ENCODE measurements around the gene RUNX3.
A peak's percentile ranks its signal among the peaks of the same experiment; 100 is the strongest.

Gene RUNX3

DNA sequence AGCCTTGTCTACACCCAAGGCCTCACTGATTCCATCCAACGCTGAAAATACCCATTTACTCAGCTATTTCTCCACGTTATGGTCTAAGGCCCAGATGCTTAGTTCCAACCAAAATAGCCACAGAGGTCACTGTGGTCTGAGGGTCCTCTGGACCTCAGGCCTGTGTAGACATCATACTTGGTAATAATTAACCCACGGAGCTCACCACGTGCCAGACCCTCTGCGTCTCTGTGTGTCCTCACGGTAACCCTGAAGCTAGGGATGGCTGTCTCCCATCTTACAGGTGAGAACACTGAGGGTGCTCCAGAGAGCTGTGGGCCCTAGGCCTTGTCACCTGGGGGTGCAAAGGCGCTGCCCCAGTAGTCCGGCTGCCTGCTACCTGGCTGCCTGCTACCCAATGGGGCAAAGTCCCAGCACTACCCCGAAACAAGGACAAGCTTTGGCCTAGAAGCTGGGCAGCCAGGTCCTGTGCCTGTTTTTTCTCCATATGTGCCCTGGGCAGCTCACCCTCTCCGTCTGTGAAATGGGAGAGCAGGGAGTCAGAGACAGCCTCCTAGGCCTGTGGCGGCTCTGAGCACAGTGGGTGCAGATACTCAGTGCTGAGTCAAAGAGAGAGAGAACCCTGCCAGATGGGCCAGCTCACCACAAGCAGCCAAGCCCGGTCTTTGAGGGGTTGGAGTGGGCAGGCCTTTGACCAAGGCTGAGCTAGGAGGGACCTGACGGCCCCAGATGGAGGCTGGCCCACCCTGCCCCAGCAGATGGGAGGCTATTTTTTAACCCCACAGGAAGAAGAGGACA lies 17.0 kb upstream of the RUNX3 start:
- DNase-seq, result no peak

GRCh38 chr1:24945354-24946326 lies 15.6 kb upstream of the RUNX3 start:
- DNase-seq, result no peak

DNA sequence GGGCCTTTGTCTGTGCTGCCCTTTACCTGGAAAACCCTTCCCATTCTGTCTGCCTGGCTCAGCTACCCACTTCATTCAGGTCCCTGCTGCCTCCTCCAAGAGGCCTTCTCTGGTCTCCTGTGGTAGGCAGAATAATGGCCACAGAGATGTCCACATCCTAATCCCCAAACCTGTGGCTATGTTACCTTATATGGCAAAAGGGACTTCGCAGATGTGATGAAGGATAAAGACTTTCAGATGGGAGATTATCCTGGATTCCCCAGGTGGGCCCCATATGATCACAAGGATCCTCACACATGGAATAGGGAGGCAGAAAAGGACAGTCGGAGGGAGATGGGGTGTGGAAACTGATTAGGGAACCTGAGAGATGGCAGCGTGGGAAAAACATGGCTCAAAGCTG lies 14.2 kb upstream of the RUNX3 start:
- DNase-seq, result no peak

DNA sequence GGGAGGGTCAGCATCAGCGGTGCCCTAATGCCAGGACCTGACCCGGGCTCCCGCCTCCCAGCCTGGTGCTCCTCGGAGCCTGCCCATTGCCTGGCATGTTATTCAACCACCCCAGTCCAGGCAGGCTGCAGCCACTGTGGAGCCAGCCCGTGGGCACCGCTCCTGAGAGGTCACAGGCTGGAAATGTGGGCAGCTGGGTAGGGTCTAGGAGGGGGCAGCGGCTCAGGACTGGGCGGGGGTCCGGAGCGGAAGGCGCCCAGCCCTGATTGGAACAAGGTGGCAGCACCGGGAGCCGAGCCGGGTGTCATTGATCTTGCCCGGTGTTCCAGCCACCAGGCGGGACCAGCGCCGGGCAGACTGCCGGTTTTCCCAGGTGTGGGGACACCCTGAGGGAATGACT lies 12.7 kb upstream of the RUNX3 start:
- DNase-seq, result no peak

GRCh38 chr1:24941564-24941963 lies 11.5 kb upstream of the RUNX3 start:
- no peak for DNase-seq

- DNase-seq, result no peak
Measured at GRCh38 chr1:24940231-24940630, 10.2 kb upstream of the RUNX3 start.

DNA sequence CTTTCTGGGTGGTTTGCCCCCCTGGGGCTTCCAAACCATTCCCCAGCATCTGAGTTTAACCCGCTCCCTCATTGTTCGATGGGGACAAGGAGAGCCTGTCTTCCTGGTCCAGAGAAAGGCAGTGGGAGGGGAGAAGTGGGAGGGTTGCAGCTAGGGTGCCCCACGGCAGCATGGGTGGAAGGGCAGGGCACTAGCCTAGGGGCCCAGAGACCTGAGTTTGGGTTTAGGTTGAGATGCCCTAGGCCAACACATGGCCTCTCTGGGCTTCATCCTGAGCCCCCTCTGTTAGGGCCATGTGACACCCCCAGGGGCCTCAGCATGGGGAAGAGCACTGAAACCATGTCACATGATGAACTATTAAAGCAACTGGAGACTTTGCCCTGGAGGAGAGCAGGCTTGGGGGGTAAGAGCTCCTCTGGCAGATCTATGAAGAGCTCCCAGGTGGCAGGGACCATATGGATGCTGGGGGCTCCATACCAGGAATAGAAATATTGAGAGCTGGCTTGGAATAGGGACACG lies 9.7 kb upstream of the RUNX3 start:
- no peak for DNase-seq

GRCh38 chr1:24939040-24939674 lies 9.1 kb upstream of the RUNX3 start:
- DNase-seq, result no peak

DNA sequence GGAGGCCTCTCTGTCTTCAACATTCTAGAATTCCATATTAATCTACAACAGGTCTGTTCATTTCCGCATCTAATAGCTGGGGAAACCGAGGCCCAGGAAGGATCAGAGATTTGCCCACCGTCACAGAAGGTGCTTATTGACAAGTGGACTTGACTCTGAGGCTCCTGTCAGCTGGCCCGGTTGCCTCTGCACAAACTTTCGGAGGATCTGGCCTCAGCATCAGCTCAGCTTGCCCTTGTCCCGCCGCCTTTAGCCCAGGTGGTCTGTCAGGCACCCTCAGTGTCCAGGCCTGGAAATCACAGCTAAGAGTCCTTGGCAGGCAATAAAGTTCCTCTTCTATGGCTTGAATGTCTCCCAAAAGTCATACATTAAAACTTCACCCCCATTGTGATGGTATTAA lies 8.2 kb upstream of the RUNX3 start:
- no peak for DNase-seq

DNA sequence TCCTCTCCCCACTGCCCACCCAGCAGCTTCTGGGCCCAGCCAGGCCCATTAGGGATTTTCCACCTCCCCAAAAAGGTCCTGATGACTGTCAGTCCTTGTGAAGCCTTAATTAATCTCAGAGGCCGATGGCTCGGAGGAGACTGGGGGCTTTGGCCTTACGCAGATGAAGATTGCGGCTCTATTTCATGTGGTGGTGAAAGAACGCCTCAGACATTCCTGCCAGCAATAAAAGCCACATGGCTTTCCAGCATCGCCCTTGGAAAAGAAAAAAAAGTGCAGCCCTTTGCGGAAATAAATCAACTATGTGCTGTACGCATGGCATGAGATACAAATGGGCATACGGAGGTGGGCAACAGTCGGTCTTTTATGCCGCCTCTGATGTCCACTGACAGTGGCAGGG lies 6.6 kb upstream of the RUNX3 start:
- no peak for DNase-seq

GRCh38 chr1:24935615-24936484 lies 5.8 kb upstream of the RUNX3 start:
- no peak for DNase-seq

DNA sequence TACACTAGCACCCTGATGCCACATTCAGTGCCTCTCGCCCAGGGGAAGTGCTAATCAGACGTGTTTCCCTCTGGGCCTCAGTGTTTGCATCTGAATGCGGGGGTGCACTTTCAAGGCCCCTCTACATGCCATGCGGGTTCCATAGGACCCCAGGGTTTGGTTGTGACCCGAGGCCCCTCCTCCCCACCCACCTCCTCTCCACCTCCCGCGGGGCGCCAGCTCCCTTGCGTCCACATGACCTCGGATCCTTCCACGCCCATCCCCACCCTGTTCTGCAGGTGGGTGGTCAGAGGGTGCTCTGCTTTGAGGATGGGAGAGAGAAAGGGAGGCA lies 5.1 kb upstream of the RUNX3 start:
- DNase-seq, result no peak

DNA sequence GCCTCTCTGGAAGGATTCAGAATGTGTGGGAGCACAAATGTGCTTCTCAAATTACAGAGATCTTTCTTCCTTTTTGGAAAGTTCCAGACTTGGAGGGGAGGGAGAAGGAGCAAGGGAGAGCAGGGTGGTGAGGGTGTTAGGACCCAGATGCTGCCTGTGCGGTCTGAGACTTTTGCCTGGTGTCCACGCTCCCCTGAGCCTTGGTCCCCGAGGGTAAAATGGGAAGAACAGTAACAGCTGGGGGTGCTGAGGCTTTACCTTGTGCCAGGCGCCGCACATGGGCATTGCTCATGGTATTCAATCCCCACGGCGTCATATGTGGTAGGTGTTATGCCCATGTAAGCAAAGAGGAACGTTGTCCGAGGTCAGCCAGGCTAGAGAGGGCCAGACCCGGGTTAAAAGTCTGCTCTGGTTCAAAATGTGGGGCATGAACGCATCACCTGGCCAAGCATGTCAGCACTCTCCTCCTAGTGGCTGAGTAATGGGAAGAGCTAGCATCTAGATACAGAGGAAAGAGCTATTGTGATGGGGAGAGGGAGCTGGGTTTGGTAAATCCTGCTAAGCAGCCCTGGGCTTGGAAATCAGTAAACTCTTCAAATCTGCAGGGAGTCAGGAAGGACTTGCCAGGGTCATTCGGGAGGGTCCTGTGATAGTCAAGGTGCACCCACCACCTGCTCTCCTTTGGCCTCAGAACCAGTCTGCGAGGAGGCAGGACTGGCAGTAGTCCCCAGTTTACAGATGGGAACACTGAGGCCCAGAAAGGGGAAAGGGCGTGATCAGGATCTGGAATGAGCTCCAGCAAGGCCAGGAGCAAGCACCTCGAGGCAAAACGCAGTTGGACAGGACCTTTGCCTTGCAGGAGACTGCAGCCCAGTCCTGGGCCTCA lies 4.5 kb upstream of the RUNX3 start:
- DNase-seq, result no peak

DNA sequence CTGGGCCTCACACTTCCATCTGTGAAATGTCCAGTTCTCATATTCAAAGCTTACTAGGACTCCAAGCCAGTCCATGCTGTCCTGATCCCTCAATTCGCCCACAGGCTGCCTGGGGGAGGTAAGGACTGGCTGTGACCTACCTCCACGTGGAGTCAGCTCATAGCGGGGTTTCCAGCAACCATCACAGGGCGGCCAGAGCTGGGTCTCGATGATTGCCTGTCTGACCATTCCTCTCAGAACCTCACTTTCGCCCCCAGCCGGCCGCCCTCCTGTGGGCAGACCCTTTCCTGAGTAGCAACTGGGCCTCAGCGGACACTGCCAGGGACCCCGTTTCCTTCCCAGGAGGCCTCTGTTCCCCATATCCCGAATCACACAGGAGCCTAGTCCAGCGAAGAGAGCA lies 3.4 kb upstream of the RUNX3 start:
- DNase-seq, result no peak

DNA sequence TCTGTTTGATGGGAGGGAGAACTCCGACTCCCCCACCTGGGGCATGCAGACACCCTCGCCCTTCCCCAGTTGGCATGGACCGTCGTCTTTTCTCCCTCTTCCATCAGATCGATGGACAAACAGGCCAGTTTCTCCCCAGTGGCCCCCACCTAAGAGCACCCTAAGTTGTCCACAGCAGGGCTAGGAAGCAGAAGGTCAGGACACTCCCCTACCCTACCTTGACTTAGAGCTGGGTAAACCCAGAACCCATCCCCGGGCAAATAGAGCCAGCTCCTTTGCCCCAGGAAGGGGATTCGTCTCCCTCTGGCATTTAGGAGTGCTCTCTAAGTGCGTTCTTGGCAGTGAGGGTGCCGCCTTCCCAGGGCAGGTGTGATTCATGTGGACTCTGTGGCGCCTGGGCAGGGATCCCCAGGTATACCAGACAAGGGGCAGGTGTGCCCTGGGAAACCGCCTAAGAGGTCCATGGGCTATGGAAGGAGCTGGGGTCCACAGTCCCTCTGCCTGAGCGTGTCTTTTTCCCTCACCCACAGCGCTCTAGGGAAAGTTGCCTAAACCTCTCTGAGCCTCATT lies 2.7 kb upstream of the RUNX3 start:
- DNase-seq, result no peak

- peak; percentile 75 for DNase-seq
Measured at GRCh38 chr1:24932284-24932683, 2.2 kb upstream of the RUNX3 start.

DNA sequence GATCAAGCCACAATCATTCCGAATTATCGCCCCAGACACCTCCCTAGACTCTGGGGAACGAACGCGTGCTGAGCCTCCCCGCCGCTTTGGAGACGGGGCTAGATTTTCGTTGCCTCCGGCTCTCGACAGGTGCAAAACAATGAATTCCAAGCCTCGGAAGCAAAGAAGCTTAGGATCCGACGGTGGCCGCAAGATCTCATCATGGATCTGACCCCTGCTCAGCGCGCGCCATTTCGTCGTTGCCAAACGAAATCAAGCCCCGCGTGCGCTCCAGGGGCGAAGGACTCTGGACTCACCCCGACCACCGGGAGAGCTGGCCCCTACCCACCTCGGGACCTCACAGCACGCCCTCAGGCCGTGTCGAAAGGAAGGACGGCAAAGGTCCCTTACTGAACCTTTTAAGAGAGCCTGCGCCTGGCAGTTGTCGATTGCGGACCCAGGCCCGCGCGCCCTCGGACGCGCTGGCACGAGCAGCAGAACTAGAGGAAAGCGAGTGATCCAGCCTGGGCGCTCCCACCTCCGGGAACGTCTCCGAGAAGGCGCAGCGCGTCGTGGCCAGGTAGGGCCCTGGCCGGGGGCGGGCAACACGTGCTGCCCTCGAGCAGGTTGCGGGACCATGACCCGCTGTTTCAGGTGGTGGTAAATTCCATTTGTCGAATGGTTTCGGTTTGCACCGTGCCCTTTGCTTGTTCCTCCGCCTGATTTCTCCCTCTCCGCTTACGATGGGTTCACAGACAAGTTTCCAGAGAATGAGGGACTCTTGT lies 1.6 kb upstream of the RUNX3 start:
- DNase-seq, result no peak

DNA sequence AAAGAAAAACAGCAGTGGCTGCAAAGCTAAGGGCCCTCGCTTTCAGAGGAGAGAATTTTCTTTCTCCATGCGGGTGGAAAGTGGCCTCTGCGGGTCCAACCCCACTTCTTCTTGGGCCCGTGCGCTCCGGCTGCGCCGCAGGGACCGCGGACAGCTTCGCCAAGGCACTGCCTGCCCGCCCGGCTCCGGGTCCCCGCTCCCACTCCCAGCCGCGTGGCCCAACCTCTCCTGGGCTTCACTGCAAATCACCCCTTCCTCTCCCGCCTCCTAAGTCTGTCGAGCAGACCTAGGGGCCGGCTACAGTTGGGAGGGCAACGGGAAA lies 1.0 kb upstream of the RUNX3 start:
- no peak for DNase-seq

DNA sequence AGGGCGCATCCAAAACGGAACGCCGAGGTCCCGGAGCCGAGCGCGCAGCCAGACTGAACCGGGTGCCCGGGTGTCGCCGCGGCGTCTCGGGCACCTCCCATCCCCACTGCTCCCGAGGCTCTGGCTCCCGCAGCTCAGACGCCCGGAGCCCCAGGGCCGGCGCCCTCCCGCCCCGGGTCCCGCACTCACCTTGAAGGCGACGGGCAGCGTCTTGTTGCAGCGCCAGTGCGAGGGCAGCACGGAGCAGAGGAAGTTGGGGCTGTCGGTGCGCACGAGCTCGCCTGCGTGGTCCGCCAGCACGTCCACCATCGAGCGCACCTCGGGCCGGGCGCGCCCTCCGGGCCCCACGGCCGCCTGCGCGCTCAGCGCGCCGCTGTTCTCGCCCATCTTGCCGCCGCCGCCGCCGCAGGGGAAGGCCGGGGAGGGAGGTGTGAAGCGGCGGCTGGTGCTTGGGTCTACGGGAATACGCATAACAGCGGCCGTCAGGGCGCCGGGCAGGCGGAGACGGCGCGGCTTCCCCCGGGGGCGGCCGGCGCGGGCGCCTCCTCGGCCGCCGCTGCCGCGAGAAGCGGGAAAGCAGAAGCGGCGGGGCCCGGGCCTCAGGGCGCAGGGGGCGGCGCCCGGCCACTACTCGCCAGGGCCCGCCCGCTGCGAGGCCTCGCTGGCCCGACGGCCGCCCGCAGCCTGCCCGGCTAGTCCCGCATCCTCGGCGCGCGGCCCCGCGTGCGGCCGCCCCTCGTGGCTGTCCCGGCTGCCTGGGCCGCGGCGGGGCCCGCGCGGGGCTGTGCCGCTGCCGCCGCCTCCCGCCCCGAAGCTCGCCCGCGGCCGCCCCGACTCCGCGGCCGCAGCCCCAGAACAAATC lies 447 bp downstream of the RUNX3 start:
- DNase-seq, result peak; percentile 61
